ENCODE data around the gene YPEL1.

YPEL1 gene

GRCh38 chr22:21701384-21701971 lies 34.1 kb downstream of the YPEL1 start:
- Histone ChIP-seq H3K79me2 (no peaks in the 10 kb centered on the region), H3K9ac (no peak overlapping the region), H3K9me3 (ENCODE audit: control insufficient read depth, low read length) (no peaks in the 10 kb centered on the region), H2AFZ (no peak overlapping the region), H3K4me2 (ENCODE audit: low read length) (no peak overlapping the region), H3K36me3 (ENCODE audit: control insufficient read depth, insufficient read depth, low read length) (no peaks in the 10 kb centered on the region), H3K27me3 (ENCODE audit: control insufficient read depth, insufficient read depth, low read length) (no peaks in the 10 kb centered on the region), H3K4me1 (peaks cover 43% of the 10 kb centered on the region), H3K27ac (peak overlapping the region; percentile 92), H3K4me3 (ENCODE audit: low read depth, low read length) (no peak overlapping the region)
- no peak for TF ChIP-seq CTCF (IDR thresholded peaks at IDR 0.05)

- Histone ChIP-seq H3K9me3 (ENCODE audit: control insufficient read depth, low read length) (no peaks in the 10 kb centered on the region), H3K4me3 (ENCODE audit: low read depth, low read length) (no peak overlapping the region), H2AFZ (no peak overlapping the region), H3K79me2 (no peaks in the 10 kb centered on the region), H3K27me3 (ENCODE audit: control insufficient read depth, insufficient read depth, low read length) (no peaks in the 10 kb centered on the region), H3K4me2 (ENCODE audit: low read length) (no peak overlapping the region), H3K4me1 (peaks cover 43% of the 10 kb centered on the region), H3K27ac (peak overlapping the region; percentile 92), H3K9ac (no peak overlapping the region), H3K36me3 (ENCODE audit: control insufficient read depth, insufficient read depth, low read length) (no peaks in the 10 kb centered on the region)
- no peak for TF ChIP-seq CTCF (IDR thresholded peaks at IDR 0.05)
Observed at GRCh38 chr22:21700822-21701221, 34.8 kb downstream of the YPEL1 start.

- Histone ChIP-seq H3K27ac (peak overlapping the region; percentile 92), H3K79me2 (no peaks in the 10 kb centered on the region), H3K9me3 (ENCODE audit: control insufficient read depth, low read length) (no peaks in the 10 kb centered on the region), H2AFZ (no peak overlapping the region), H3K4me3 (ENCODE audit: low read depth, low read length) (no peak overlapping the region), H3K9ac (no peak overlapping the region), H3K4me1 (peaks cover 43% of the 10 kb centered on the region), H3K4me2 (ENCODE audit: low read length) (peak overlapping the region; percentile 66), H3K27me3 (ENCODE audit: control insufficient read depth, insufficient read depth, low read length) (no peaks in the 10 kb centered on the region), H3K36me3 (ENCODE audit: control insufficient read depth, insufficient read depth, low read length) (no peaks in the 10 kb centered on the region)
- TF ChIP-seq CTCF (IDR thresholded peaks at IDR 0.05) = no peak
Observed at GRCh38 chr22:21699643-21700042, 36.0 kb downstream of the YPEL1 start.

GRCh38 chr22:21698430-21699329 lies 36.9 kb downstream of the YPEL1 start:
- Histone ChIP-seq H2AFZ (no peak overlapping the region), H3K9me3 (ENCODE audit: control insufficient read depth, low read length) (no peaks in the 10 kb centered on the region), H3K4me1 (peaks cover 43% of the 10 kb centered on the region), H3K4me3 (ENCODE audit: low read depth, low read length) (no peak overlapping the region), H3K27me3 (ENCODE audit: control insufficient read depth, insufficient read depth, low read length) (no peaks in the 10 kb centered on the region), H3K36me3 (ENCODE audit: control insufficient read depth, insufficient read depth, low read length) (no peaks in the 10 kb centered on the region), H3K9ac (no peak overlapping the region), H3K4me2 (ENCODE audit: low read length) (peak overlapping the region; percentile 49), H3K27ac (peak overlapping the region; percentile 92), H3K79me2 (no peaks in the 10 kb centered on the region)
- TF ChIP-seq CTCF (IDR thresholded peaks at IDR 0.05) = no peak

Data from parathyroid adenoma (tissue), 2 donors.